ENCODE results near the gene ZNF74. TPM values are rescaled to one million over a fixed set of nuclear protein-coding genes. Genes with fewer than 3 reads are reported as not detected.

The ZNF74 gene
- total and polyA plus RNA-seq, 2 donors (not counting 1 experiment from before 2014, with no cell fraction given): 11.6 TPM

DNA sequence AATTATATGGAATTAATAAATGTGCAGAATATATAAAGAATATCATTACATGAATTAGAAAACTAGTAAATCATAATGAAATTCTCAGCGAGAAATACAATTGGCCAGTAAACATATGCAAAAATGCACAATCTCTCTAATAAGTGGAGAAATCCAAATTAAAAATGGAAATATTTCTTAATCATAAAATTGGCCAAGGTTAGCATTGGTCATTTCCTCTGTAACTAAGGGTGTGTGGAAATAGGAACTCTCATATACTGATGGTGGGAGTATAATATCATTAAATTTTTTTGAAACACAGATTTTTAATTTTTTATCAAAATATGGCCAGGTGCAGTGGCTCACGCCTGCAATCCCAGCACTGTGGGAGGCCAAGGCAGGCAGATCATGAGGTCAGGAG lies 7.6 kb upstream of the ZNF74 start:
- H4K20me1 ChIP-seq (ENCODE audit: control insufficient read depth, insufficient read depth, low read length, poor library complexity, severe bottlenecking): no peaks in the 10 kb centered on the region
- no peak overlapping the region for H2AFZ ChIP-seq (ENCODE audit: insufficient read depth, low read depth, low read length, poor library complexity, severe bottlenecking)
- intact Hi-C loops (cut with micrococcal nuclease): no loop called here
- no CpG with 5 or more reads among the region's 2 CpGs for WGBS (ENCODE audit: insufficient coverage)
- TF ChIP-seq, protein P1, sequence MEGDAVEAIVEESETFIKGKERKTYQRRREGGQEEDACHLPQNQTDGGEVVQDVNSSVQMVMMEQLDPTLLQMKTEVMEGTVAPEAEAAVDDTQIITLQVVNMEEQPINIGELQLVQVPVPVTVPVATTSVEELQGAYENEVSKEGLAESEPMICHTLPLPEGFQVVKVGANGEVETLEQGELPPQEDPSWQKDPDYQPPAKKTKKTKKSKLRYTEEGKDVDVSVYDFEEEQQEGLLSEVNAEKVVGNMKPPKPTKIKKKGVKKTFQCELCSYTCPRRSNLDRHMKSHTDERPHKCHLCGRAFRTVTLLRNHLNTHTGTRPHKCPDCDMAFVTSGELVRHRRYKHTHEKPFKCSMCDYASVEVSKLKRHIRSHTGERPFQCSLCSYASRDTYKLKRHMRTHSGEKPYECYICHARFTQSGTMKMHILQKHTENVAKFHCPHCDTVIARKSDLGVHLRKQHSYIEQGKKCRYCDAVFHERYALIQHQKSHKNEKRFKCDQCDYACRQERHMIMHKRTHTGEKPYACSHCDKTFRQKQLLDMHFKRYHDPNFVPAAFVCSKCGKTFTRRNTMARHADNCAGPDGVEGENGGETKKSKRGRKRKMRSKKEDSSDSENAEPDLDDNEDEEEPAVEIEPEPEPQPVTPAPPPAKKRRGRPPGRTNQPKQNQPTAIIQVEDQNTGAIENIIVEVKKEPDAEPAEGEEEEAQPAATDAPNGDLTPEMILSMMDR (IDR thresholded peaks at IDR 0.05): no peak
- TF ChIP-seq EZH2 (IDR thresholded peaks at IDR 0.05; ENCODE audit: borderline replicate concordance, insufficient read depth, low read depth, low read length, poor library complexity, severe bottlenecking): no peak
- no peak overlapping the region for H3K27ac ChIP-seq (ENCODE audit: low read length in 2 of 2)
- no peak overlapping the region for H3K9ac ChIP-seq (ENCODE audit: low read length)
- Mint-ChIP-seq H3K4me3 (no peak overlapping the region), H3K9me3 (ENCODE audit: insufficient read depth) (no peaks in the 10 kb centered on the region), H3K27me3 (peaks cover 27% of the 10 kb centered on the region), H3K27ac (no peak overlapping the region), H3K4me1 (no peaks in the 10 kb centered on the region)
- H3K4me1 ChIP-seq (ENCODE audit: control insufficient read depth in 2 of 2, insufficient read depth in 2 of 2, low read length in 2 of 2): no peaks in the 10 kb centered on the region
- peaks cover 0 to 6% (median 0%) of the 10 kb centered on the region in 3 donors for H3K9me3 ChIP-seq (ENCODE audit: control extremely low read depth in 1 of 3, control insufficient read depth in 2 of 3, insufficient read depth in 1 of 3, low read length in 2 of 3)
- POLR2A ChIA-PET: no interaction called here
- CTCF ChIA-PET: no interaction called here
- H3K4me2 ChIP-seq (replicated peaks; ENCODE audit: low read depth, low read length, poor library complexity, severe bottlenecking): no peak overlapping the region
- H3K79me2 ChIP-seq (ENCODE audit: control insufficient read depth, insufficient read depth, low read length): no peaks in the 10 kb centered on the region
- DNase-seq: no peak
- no peak for ATAC-seq (ENCODE audit: low read depth)
- no peak overlapping the region for H3K4me3 ChIP-seq (ENCODE audit: control extremely low read depth in 1 of 5, extremely low read depth in 1 of 5, insufficient read depth in 1 of 5, low read depth in 2 of 5, low read length in 4 of 5)
- H3K27me3 ChIP-seq (replicated peaks in 1 of 4; ENCODE audit: control extremely low read depth in 1 of 4, control insufficient read depth in 3 of 4, insufficient read depth in 4 of 4, low read length in 3 of 4): peaks cover 0 to 4% (median 3%) of the 10 kb centered on the region in 4 experiments
- no peaks in the 10 kb centered on the region for H3K36me3 ChIP-seq (replicated peaks in 1 of 2; ENCODE audit: control extremely low read depth in 1 of 2, control insufficient read depth in 1 of 2, extremely low read depth in 1 of 2, insufficient read depth in 2 of 2, low read length in 1 of 2)

DNA sequence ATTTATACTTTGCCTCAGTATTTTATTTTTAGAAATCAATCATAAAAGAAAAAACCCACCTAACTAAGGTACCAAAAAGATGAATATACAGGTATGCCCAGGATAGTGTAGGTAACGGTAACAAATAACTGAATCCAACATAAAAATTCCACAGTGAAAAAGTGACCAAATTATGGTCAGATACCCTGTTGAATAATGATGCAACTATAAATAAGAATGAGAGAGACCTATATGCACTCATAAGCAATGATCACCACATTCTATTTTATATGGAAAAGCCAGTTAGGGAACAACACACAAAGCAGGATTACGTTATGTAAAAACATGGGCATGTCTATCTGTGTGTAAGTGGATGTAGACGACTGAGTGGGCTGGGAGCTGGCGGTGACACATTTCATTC lies 7.0 kb upstream of the ZNF74 start:
- Histone ChIP-seq H3K9me3 (ENCODE audit: control extremely low read depth in 1 of 3, control insufficient read depth in 2 of 3, insufficient read depth in 1 of 3, low read length in 2 of 3) (peaks cover 0 to 6% (median 0%) of the 10 kb centered on the region in 3 donors), H2AFZ (ENCODE audit: insufficient read depth, low read depth, low read length, poor library complexity, severe bottlenecking) (no peak overlapping the region), H3K27me3 (replicated peaks in 1 of 4; ENCODE audit: control extremely low read depth in 1 of 4, control insufficient read depth in 3 of 4, insufficient read depth in 4 of 4, low read length in 3 of 4) (peaks cover 0 to 4% (median 3%) of the 10 kb centered on the region in 4 experiments), H3K4me1 (ENCODE audit: control insufficient read depth in 2 of 2, insufficient read depth in 2 of 2, low read length in 2 of 2) (no peaks in the 10 kb centered on the region), H3K4me3 (ENCODE audit: control extremely low read depth in 1 of 5, extremely low read depth in 1 of 5, insufficient read depth in 1 of 5, low read depth in 2 of 5, low read length in 4 of 5) (no peak overlapping the region), H3K4me2 (replicated peaks; ENCODE audit: low read depth, low read length, poor library complexity, severe bottlenecking) (no peak overlapping the region), H3K9ac (ENCODE audit: low read length) (no peak overlapping the region), H3K27ac (ENCODE audit: low read length in 2 of 2) (no peak overlapping the region), H3K79me2 (ENCODE audit: control insufficient read depth, insufficient read depth, low read length) (no peaks in the 10 kb centered on the region), H4K20me1 (ENCODE audit: control insufficient read depth, insufficient read depth, low read length, poor library complexity, severe bottlenecking) (no peaks in the 10 kb centered on the region), H3K36me3 (replicated peaks in 1 of 2; ENCODE audit: control extremely low read depth in 1 of 2, control insufficient read depth in 1 of 2, extremely low read depth in 1 of 2, insufficient read depth in 2 of 2, low read length in 1 of 2) (no peaks in the 10 kb centered on the region)
- TF ChIP-seq, protein P1 (IDR thresholded peaks at IDR 0.05): no peak
- TF ChIP-seq EZH2 (IDR thresholded peaks at IDR 0.05; ENCODE audit: borderline replicate concordance, insufficient read depth, low read depth, low read length, poor library complexity, severe bottlenecking): no peak
- no peak for DNase-seq
- no peak for ATAC-seq (ENCODE audit: low read depth)
- POLR2A ChIA-PET: no interaction called here
- Mint-ChIP-seq H3K4me1 (no peaks in the 10 kb centered on the region), H3K27me3 (peaks cover 25% of the 10 kb centered on the region), H3K9me3 (ENCODE audit: insufficient read depth) (no peaks in the 10 kb centered on the region), H3K4me3 (no peak overlapping the region), H3K27ac (no peak overlapping the region)
- WGBS (ENCODE audit: insufficient coverage): no CpG with 5 or more reads among the region's 4 CpGs
- CTCF ChIA-PET: no interaction called here
- intact Hi-C loops (cut with micrococcal nuclease): no loop called here

All from B cell (primary cell).